ENCODE data around the gene RAC2. TPM values are rescaled to one million over a fixed set of nuclear protein-coding genes. Genes with fewer than 3 reads are reported as not detected.

Gene RAC2
- total and polyA plus RNA-seq, 9 of the 15 experiments (the other 6 are each of a cell fraction or from before 2014, with no cell fraction given), result 22.7 to 103 (median 43.3) TPM

GRCh38 chr22:37267135-37267587, 23.1 kb upstream of the RAC2 start:
- Histone ChIP-seq H3K9ac (ENCODE audit: insufficient read depth in 1 of 2, low read depth in 2 of 2, low read length in 2 of 2) (peak overlapping the region in 1 of 2 experiments; percentile 74; a peak in 2 of 4 replicates), H3K27ac (ENCODE audit: extremely low read depth, low read depth, low read length) (no peak overlapping the region), H3K9me1 (ENCODE audit: control insufficient read depth, insufficient read depth, low read length) (no peaks in the 10 kb centered on the region), H4K20me1 (replicated peaks; ENCODE audit: control insufficient read depth, insufficient read depth, low read length) (no peaks in the 10 kb centered on the region), H2AFZ (ENCODE audit: low read depth, low read length) (peak overlapping the region; percentile 84), H3K27me3 (ENCODE audit: control insufficient read depth in 2 of 2, insufficient read depth in 2 of 2, low read length in 2 of 2) (no peaks in the 10 kb centered on the region; a peak in 3 of 5 replicates), H3K79me2 (ENCODE audit: control insufficient read depth, insufficient read depth, low read length) (no peaks in the 10 kb centered on the region), H3K4me1 (replicated peaks in 1 of 2; ENCODE audit: control insufficient read depth in 2 of 2, insufficient read depth in 2 of 2, low read length in 2 of 2) (peaks cover 0 to 6% of the 10 kb centered on the region in 2 experiments; a peak in 3 of 5 replicates), H3K36me3 (ENCODE audit: control insufficient read depth, insufficient read depth, low read length) (no peaks in the 10 kb centered on the region), H3K9me3 (replicated peaks; ENCODE audit: control insufficient read depth, insufficient read depth, low read depth, low read length) (peaks cover 4% of the 10 kb centered on the region; the same call in 1 of the 2 replicates), H3K4me2 (ENCODE audit: insufficient read depth, low read length) (peak overlapping the region; percentile 73), H3K4me3 (peak overlapping the region; percentile 23; the same call in 1 of the 2 replicates)
- POLR2A ChIA-PET, result no interaction called here
- in situ Hi-C loops (cut with MboI) (no loop called here), intact Hi-C loops (cut with micrococcal nuclease) (loop anchor here (2.0 to 5.0 kb wide), 2 partner anchors 50 to 190 kb away; no protein-coding TSS in a partner anchor)
- CTCF ChIA-PET (ENCODE audit: low intra/inter-chr PET ratio), result interaction anchor here (1.2 kb wide), 2 partner anchors 162 to 190 kb away, joined by 4 to 5 read pairs; no protein-coding TSS in a partner anchor
- DNase-seq (ENCODE audit: extremely low read depth in 1 of 4, low spot score in 3 of 4) (peak; percentile 58 to 73 (median 68)), FAIRE-seq (no peak), ATAC-seq (peak; percentile 95)
- 10% methylated on average over 19 of the region's 22 CpGs for WGBS (ENCODE audit: insufficient coverage, low coverage, missing lambda C conversion rate)
- no TSS peak for BruUV-seq (replicated peaks)
- TF ChIP-seq DEAF1 (CRISPR knock-in tag; IDR thresholded peaks at IDR 0.05) (peak; percentile 37; the same call in 1 of the 2 replicates), DMBX1 (CRISPR knock-in tag; IDR thresholded peaks at IDR 0.05; ENCODE audit: borderline replicate concordance) (no peak), PTBP1 (IDR thresholded peaks at IDR 0.05; ENCODE audit: low read depth, low read length) (no peak), HNRNPK (IDR thresholded peaks at IDR 0.05; ENCODE audit: low read depth, low read length, poor library complexity, severe bottlenecking) (no peak), MAZ (CRISPR knock-in tag; conservative IDR thresholded peaks at IDR 0.05 in 1 of 2, IDR thresholded peaks at IDR 0.05 in 1 of 2) (0 out of 4 replicates have a peak, but pooled peaks of 1 of the 2 experiments have one; percentile 54), FOXA1 (IDR thresholded peaks at IDR 0.05; ENCODE audit: borderline replicate concordance) (no peak), CTCF (IDR thresholded peaks at IDR 0.05 in 2 of 3, conservative IDR thresholded peaks at IDR 0.05 in 1 of 3; ENCODE audit: insufficient read depth in 2 of 3, low read depth in 1 of 3, low read length in 3 of 3) (peak; percentile 71 to 73 (median 73)), ZKSCAN1 (IDR thresholded peaks at IDR 0.05; ENCODE audit: low read depth, low read length) (no peak), JUNB (CRISPR knock-in tag; conservative IDR thresholded peaks at IDR 0.05) (no peak), ZBTB7A (IDR thresholded peaks at IDR 0.05; ENCODE audit: borderline replicate concordance, control insufficient read depth, low read depth, low read length) (peak; percentile 90), BRD9 (IDR thresholded peaks at IDR 0.05; ENCODE audit: low read depth, partially characterized antibody) (no peak), CREB3 (tag; conservative IDR thresholded peaks at IDR 0.05; ENCODE audit: low read depth) (no peak), RAD21 (CRISPR knock-in tag; conservative IDR thresholded peaks at IDR 0.05 in 1 of 2, IDR thresholded peaks at IDR 0.05 in 1 of 2) (peak; percentile 58 to 79), DACH1 (IDR thresholded peaks at IDR 0.05; ENCODE audit: partially characterized antibody) (no peak), TCF7 (IDR thresholded peaks at IDR 0.05; ENCODE audit: borderline replicate concordance) (no peak), ZNF165 (CRISPR knock-in tag; IDR thresholded peaks at IDR 0.05; ENCODE audit: borderline replicate concordance) (no peak), NFE2 (IDR thresholded peaks at IDR 0.05; ENCODE audit: low read depth) (no peak), SMC3 (conservative IDR thresholded peaks at IDR 0.05; ENCODE audit: insufficient read depth, low read depth, low read length) (0 out of 2 replicates have a peak, but pooled peaks have one; percentile 40)

Data from K562 (cell line).